ENCODE results near the gene SLC17A3.

DNA sequence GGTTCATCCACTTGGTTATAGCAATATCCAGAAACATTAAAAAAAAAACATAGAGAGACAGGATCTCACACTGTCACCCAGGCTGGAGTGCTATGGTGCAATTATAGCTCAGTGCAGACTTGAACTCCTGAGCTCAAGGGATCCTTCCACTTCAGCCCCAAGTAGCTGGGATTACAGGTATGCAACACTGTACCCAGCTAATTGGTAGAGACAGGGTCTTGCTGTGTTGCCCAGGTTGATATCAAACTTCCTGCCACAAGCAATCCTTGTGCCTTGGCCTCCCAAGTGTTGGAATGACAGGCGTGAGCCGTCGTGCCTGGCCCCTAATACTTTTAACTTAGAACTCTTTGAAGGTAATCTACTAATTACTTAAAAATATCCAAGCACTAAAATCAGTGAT is 41.4 kb downstream of the SLC17A3 start:
- TF ChIP-seq, protein P1, sequence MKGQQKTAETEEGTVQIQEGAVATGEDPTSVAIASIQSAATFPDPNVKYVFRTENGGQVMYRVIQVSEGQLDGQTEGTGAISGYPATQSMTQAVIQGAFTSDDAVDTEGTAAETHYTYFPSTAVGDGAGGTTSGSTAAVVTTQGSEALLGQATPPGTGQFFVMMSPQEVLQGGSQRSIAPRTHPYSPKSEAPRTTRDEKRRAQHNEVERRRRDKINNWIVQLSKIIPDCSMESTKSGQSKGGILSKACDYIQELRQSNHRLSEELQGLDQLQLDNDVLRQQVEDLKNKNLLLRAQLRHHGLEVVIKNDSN (IDR thresholded peaks at IDR 0.05): no peak
- TF ChIP-seq RAD21 (IDR thresholded peaks at IDR 0.05; ENCODE audit: low read depth): no peak
